AG04449 (cell line): ENCODE measurements around the gene DHRS4L2.
A peak's percentile ranks its signal among the peaks of the same experiment; 100 is the strongest.
"Not testable (repeated sequence)": the region's sequence is repeated elsewhere in the genome, so short reads cannot be mapped to it uniquely, and the experiment has no call there.

ENCODE experiments used
- CTCF ChIA-PET: fragments of 350-600 bp; formaldehyde crosslinking; extraction: SDS; loops from one replicate; lab custom pipeline; 2021; ENCODE audit warnings: antibody characterized with exemption; lab: Yijun Ruan, JAX
- POLR2A ChIA-PET: fragments of 400-600, 350-600 bp; formaldehyde crosslinking; extraction: SDS; loops from one replicate; lab custom pipeline; 2020; ENCODE audit warnings: antibody characterized with exemption, inconsistent platforms; lab: Yijun Ruan, JAX
- DNase-seq: peaks from one replicate; pipeline ENCODE4 v3.0.0-alpha.2; 2010; ENCODE audit warnings: low read depth, low spot score
- H3K4me3 ChIP-seq: 2 replicates; pipeline ENCODE4 v1.5.1; 2011; ENCODE audit warnings: low read depth, mild to moderate bottlenecking, control low read depth, low read length
- CTCF ChIP-seq: IDR thresholded peaks from one replicate; pipeline ENCODE4 v1.5.1; 2011; ENCODE audit warnings: mild to moderate bottlenecking, moderate library complexity, low read length, control low read depth, inconsistent platforms; ENCODE audit not compliant: insufficient read depth; ENCODE audit errors: missing control alignments

Gene DHRS4L2

DNA sequence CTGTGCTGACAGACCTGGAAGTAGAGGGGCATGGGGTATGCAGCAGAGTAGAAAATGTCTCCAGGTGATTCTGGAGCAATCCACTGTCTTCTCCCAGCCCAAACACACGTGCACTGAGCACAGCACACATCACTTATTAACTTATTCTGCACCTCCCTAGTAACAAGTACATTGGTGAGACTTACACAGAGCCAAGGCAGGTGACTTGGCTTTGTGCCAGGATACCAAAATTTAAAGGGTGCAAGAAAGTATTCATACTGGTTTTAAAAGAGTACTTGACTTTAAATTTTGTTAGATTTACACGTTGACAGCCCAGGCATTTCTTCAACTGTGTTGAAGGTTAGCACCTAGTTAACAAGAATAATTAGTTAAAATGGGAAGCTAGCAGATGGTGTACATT lies 52.0 kb downstream of the DHRS4L2 start:
- ChIA-PET POLR2A (no interaction called here), CTCF (interaction anchor here (0.8 to 1.4 kb wide), 2 partner anchors 18 to 50 kb away, joined by 3 to 4 read pairs; no protein-coding TSS in a partner anchor)
- H3K4me3 ChIP-seq: no peak overlapping the region
- no peak for DNase-seq
- TF ChIP-seq CTCF: no peak

DNA sequence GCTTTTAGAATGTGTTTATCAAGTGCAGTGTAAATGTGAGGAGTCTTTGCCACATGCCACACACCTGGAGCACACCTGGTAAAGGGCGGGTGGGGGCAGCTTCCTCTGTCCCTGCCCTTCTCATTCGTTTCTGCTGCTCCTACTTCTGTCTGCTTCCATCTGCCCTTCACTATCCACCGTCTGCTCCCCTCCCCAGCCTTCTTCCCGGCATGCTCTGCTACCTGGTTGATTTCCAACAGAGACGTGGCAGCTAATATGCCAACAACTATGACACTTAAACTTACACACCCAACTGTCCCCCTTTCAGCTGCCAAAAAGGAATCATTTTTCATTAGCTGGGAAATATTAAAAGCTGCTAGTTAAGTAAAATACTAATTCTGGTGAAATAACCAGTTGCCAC lies 54.0 kb downstream of the DHRS4L2 start:
- DNase-seq: no peak
- TF ChIP-seq CTCF: no peak
- ChIA-PET POLR2A (no interaction called here), CTCF (interaction anchor here (0.9 to 1.6 kb wide), 4 partner anchors 9 to 18 kb away, joined by 5 to 6 read pairs (median 5); partner anchors contain the start of gene CARMIL3)
- no peak overlapping the region for H3K4me3 ChIP-seq

- CTCF ChIA-PET: interaction anchor here (0.9 kb wide), 1 partner anchor 11 kb away, joined by 3 read pairs; no protein-coding TSS in a partner anchor
These were observed 60.3 kb downstream of the DHRS4L2 start for GRCh38 chr14:24049002-24049401.

DNA sequence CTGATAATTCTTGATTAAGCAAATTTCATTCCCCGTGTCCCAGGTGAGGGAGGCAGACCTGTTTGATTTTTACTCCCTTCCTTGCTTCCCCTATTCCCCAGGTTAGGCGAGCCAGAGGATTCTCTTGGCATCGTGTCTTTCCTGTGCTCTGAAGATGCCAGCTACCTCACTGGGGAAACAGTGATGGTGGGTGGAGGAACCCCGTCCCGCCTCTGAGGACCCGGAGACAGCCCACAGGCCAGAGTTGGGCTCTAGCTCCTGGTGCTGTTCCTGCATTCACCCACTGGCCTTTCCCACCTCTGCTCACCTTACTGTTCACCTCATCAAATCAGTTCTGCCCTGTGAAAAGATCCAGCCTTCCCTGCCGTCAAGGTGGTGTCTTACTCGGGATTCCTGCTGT lies 62.0 kb downstream of the DHRS4L2 start:
- not testable (repeated sequence) for DNase-seq, H3K4me3 ChIP-seq
- POLR2A ChIA-PET: interaction anchor here (2.2 kb wide), 1 partner anchor 43 kb away, joined by 7 read pairs; the partner anchor contains the start of gene PCK2
- CTCF ChIA-PET: interaction anchor here (1.0 to 3.6 kb wide), 6 partner anchors 8 to 40 kb away, joined by 3 to 43 read pairs (median 5); no protein-coding TSS in a partner anchor

More at GRCh38 chr14:24049002-24049401, 60.3 kb downstream of the DHRS4L2 start:
- DNase-seq, POLR2A ChIA-PET, H3K4me3 ChIP-seq: not testable (repeated sequence)

DNA sequence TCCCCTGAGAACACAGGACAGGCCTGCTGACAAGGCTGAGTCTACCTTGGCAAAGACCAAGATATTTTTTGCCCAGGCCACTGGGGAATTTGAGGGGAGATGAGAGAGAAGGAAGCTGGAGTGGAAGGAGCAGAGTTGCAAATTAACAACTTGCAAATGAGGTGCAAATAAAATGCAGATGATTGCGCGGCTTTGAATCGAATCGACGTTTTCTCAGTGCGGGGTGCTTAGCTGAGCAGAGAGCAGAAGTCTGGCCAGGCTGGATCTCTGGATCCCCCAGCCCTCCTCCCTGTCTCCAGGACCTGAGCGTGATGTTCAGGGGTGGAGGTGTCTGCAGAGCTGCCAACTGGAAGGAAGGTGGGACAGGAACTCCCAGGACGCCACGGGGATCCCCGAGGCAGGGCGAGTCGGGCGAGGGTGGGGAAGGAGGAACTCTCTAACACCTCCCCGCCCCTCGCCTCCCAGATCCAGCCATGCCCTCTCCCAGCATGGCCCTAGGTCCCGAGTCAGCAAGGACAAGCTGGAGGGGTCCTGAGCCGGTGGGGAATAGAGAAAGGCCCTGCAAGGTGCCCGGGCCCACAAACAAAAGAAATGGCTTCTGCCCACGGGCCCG lies 62.6 kb downstream of the DHRS4L2 start:
- TF ChIP-seq CTCF: no peak
- no peak for DNase-seq
- ChIA-PET CTCF (interaction anchor here (0.8 to 3.6 kb wide), 9 partner anchors 9 to 245 kb away, joined by 3 to 43 read pairs (median 5); partner anchors contain the start of genes DCAF11, NRL and PCK2), POLR2A (interaction anchor here (0.7 to 2.2 kb wide), 2 partner anchors 42 to 380 kb away, joined by 3 to 7 read pairs; partner anchors contain the start of gene PCK2)
- peak overlapping the region; percentile 58 for H3K4me3 ChIP-seq

DNA sequence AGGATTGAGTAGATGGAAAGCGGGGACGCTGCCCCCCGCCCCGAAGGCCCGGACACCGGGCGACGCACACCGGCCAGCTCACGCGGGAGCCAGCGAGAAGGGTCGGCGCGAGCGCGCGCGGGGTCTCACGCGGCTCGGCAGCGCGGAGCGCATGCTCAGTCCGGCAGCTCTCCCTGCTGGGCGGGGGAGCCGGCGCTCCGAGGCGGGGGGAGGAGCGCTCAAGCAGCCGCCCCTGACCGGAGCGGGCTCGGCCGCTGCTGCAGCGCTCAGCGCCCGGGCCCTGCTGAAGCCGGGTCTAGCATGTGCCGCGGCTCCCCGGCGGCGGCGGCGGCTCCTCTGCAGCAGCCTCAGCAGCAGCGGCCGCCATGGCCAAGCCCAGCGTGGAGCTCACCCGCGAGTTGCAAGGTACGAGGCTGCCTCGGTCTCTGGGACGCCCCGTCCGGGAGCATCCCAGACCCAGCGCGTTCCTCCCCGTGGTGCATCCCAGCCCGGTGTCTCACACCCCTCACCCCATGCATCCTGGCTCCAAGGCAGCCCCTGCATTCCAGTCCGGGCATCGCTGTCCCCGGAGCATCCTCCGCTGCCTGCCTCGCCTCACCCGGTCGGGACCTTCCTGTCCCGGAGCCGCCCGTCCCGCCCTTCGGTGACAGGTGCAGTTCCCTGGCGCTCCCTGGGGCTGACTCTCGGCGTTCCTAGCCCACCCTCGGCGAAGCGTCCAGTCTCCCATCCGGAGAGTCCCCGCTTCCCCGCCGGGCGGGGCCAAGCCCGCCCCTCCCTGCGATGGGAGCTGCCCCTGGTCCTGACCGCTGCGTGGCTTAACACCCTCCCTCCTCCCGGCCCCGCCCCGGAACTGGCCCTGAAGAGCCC lies 63.3 kb downstream of the DHRS4L2 start, which contains the start of gene CARMIL3:
Gene CARMIL3 (plus strand): TSS at position 221 of the 867 bp plus-strand sequence. CDS start 145 bp downstream, at position 366.
- POLR2A ChIA-PET: interaction anchor here (0.7 to 2.2 kb wide), 2 partner anchors 42 to 380 kb away, joined by 3 to 7 read pairs; partner anchors contain the start of gene PCK2
- no peak for DNase-seq
- CTCF ChIA-PET: interaction anchor here (0.8 to 3.6 kb wide), 12 partner anchors 8 to 245 kb away, joined by 3 to 43 read pairs (median 4); partner anchors contain the start of genes DCAF11, NRL and PCK2

More for the DNA sequence above, 63.3 kb downstream of the DHRS4L2 start, which contains the start of gene CARMIL3:
- TF ChIP-seq CTCF: no peak
- peak within 1 kb of the TSS; percentile 58 for H3K4me3 ChIP-seq
